GM19372 (cell line): Measurements from ENCODE around the gene TTLL9.

ENCODE experiments used
- ATAC-seq: cut with Tn5 transposase; IDR thresholded peaks from one replicate; pipeline ENCODE4 v1.9.1; 2021; ENCODE audit warnings: mild to moderate bottlenecking, low read depth, moderate library complexity; ENCODE audit not compliant: unreplicated experiment

The TTLL9 gene

DNA sequence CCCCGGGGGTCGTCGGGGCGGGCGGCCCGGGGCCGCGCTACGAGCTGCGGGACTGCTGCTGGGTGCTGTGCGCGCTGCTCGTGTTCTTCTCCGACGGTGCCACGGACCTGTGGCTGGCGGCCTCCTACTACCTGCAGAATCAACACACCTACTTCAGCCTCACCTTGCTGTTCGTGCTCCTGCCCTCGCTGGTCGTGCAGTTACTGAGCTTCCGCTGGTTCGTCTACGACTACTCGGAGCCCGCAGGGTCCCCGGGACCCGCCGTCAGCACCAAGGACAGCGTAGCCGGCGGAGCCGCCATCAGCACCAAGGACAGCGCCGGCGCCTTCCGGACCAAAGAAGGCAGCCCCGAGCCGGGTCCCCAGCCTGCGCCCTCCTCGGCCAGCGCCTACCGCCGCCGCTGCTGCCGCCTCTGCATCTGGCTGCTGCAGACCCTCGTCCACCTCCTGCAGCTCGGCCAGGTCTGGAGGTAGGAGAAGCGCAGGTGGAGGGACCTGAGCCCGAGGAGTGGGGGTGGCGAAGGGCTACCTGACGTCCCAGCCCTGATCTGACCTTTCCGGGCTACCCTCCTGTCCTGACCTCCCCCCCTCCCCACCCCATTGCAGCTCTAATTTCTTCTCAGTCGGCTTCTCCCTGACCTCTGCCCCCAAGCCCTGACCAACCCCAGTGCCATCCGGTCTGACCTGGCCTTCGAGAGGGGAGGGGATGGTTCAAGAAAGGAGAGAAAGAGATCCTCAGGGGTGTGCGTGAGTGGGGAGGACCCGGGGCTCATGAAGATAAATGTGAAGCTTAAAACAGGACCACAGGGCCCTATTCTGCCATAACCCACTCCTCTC lies 98.1 kb downstream of the TTLL9 start:
- no peak for ATAC-seq

DNA sequence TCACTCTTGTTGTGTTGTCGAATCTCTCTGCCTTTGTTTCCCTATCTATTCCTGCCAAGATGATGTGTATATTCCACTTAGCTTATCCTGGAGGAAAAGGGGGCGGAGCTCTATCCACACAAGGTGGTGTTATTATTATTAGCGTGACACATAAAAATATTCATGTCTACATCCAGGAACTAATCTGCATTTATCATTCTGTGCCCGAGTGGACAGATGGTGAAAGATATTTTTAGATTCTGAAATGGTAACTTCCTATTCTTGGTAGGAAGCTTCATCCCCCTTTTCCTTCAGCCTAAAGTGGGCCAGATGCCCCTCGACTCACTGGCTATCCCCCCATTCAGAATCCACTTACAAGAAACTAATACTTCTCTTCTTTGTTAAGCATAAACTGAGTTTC lies 99.6 kb downstream of the TTLL9 start:
- ATAC-seq = no peak

DNA sequence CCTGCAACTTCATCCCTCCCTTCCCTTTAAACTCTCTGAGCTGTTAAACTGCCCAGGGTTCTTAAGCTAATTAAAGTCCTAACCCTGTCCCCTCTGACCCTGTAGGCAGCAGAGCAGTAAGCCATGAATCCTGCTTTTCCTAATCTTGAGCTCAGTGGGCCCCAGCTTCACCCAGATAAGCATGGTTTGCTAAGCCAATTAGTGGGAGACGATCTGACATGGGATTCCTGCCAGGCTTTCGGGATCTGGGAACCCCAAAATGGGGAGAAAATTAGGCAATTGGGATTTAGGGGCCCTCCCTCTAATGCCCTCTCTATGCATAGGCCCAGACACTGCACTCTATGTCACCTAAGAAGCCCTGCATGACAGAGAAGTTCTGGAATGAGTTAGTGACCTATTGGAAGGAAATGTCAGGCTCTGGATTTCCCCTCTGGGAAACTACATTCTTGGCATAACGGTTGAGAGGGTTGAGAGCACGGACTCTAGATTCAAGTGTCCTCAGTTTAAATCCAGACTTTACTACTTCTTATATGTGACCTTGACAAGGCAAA lies 102.1 kb downstream of the TTLL9 start:
- ATAC-seq = no peak

DNA sequence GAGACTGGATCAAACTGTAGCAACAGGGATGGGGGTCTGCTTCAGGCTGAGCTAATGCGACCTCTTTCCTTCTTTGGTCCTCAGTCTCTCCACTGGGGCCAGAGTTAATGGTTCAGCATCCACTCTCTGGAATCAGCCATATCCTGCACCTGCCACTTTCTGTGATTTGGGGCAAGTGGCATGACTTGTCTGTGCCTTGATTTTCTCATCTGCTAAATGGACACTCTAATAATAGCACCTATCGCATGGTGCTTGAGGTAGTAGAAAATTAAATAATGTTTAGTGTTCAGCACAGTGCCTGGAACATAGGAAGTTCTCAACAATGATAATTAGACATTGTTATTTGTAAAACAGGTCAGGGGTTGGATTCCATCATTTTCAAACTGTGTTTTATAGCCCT lies 103.9 kb downstream of the TTLL9 start:
- no peak for ATAC-seq

DNA sequence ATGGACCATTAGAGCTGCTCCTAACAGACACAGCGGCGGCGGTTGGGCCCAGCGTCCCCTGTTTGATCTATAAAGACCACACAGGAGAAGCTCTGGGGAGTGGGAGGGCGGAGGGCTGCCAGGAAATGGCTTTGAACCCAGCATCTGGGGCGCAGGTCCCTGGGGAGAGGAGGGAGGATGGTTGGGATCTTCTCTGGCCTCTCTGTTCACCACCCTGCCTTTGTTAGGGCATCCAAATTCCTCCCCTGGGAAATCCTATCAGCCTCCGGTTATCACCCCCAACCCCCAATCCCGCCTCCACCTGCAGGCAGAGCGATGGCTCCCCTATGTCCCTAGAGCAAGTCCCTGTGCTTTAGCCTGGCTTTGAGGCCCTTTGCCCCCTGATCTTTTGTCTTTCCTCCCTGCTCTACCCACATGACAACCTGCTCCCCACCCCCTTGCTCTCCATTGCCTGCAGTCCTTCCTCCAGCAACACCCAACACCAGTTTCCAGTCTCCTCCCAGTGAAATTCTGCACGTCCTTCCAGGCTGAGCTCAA lies 104.6 kb downstream of the TTLL9 start:
- ATAC-seq = no peak

DNA sequence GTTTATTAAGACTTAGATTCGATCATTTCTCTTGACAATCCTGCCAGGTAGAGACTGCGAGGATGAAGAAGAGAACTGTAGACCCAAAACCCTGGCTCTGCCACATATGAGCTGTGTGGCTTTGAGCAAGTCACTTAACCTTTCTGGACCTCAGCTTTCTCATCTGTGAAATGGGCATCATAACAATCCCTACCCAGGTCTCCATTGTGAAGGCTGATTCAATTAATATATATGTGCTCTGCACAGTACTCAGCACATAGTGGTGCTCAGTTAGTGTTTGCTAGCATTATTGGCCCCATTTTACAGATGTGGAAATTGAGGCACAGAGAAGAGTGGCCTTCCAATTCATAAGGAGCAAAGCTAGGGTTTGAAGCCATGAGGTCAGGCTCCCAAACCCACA lies 105.4 kb downstream of the TTLL9 start:
- no peak for ATAC-seq

DNA sequence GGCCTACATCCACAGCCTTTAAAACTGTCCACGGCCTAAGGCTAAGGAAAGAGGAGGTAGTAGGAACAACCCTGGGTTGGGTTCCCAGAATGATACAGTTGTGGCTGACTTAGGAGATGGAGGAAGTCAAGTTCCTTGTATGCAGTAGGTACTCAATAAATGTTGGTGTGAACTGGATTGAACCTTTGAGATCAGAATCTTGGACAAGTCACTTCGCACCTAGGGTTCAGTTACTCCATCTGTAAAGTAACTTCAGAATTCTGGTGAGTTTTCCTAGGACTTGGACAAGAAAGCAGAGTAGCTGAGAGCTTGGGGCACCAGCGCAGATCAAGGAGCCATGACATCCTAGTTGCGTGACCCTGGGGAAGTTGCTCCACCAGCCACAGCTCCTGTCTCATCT lies 106.6 kb downstream of the TTLL9 start:
- no peak for ATAC-seq

DNA sequence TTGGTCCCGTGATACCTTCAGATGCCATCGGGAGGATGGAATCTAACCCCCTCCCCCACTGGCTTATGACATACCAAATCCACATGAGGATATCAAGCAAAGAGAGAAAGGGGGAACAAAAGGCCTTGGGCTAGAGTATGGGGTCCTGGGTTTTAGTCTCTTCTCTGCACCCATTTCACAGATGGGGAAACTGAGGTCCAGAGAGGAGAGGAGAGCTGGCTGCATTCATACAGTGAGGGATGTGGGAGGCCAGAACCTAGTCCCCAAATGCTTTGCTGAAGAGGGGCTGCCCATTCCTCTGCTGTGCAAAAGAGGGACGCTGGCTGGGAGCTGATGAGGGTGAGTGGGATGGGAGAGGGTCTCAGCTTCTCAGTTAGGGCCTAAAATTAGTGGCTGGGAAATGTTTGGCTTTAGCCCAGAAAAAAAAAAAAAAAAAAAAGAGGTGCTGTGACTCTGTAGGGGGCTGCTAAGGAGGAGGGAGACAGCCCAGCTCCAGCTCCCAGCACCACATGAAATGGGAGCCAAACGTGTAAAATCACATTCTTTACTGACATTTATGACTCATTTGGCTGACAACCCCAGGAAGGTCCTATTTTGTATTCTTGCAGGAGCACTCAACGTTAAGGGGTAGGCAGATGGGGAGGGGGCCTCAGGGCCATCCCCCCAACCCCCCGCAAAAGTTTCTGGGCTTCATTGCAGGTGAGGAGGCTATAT lies 109.4 kb downstream of the TTLL9 start:
- ATAC-seq = no peak

DNA sequence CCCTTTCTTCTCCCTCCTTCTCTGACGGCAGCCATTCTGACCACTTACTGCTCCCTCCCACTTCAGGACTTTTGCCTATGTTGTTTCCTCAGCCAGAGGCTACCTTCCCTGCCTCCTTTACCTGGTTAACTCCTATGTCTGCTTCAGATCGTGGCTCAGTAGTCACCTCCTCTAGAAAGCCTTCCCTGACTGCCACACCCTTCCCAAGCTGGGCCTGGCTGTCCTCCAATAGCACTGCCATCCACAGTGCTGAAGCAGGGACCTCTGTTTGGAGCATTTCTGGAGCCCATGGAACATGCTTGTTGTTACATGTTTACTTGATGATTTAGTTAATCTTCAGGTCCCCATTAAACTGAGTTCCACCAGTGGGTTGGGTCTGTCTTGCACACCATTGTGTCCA lies 111.3 kb downstream of the TTLL9 start:
- ATAC-seq = no peak

DNA sequence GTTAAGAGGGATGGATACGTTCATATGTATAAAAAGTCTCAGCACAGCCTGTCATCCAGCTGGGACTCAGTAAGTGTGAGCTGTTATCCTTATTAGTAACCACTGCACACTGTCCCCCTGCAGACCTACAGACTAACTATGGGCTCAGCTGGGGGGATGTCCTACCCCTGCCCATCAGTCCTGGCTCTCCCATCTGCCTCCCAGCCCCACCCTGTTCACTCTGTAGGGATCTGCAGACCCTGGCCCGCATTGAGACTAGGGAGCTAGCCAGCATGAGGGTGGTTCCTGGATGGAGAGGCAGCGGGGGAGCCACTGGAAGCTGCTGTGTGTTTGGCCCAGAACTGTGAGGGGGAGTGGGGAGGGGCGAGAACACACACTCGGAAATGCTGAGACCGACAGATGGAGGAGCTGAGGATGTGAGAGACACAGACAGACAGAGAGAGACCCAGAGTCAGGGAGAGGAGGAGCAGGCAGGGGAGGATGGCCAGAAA lies 114.6 kb downstream of the TTLL9 start:
- no peak for ATAC-seq

DNA sequence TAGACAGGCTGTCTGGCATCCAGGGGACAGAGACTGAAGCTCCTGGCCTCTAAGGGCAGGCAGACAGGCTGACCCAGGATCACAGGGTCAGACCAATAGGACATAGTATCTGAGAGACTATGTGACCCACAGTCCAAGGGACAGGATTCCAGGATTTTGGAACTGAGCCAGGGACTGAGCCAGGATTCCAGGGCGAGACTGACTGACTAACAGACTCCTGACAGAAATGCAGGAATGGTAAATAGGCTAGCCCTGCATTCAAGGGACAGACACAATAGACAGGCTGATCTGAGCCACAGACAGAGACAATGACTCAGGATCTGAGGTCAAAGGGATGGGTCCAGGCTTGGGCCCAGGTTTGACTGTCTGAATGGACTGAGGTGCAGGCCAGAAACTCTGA lies 117.3 kb downstream of the TTLL9 start:
- ATAC-seq = no peak

DNA sequence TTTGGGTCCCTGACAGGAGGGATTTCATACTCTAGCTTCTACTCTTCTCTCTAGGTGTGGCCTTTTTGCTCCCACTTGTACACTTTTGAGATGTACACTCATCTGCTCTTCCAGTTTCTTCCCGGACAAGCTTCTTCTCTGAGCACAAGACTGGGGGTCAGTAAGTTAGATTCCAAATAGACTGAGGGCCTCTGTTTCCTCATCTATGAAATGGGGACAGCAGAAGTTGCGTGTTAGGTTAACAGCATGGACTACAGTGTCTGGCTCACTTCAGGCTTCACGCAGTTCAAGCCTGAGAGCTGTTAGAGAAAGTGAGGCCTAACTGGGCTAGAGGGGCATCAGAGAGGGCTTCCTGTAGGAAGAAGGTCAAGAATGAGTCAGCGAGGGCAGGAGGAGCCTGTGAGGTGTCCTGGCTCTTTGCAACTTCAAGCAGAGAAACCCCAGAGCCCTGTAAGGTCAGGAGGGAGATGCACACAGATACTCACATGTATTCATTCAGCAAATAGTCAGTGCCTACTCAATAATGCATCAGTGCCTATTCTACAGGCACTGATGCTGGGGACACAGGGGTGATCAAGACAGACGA lies 118.1 kb downstream of the TTLL9 start:
- no peak for ATAC-seq

DNA sequence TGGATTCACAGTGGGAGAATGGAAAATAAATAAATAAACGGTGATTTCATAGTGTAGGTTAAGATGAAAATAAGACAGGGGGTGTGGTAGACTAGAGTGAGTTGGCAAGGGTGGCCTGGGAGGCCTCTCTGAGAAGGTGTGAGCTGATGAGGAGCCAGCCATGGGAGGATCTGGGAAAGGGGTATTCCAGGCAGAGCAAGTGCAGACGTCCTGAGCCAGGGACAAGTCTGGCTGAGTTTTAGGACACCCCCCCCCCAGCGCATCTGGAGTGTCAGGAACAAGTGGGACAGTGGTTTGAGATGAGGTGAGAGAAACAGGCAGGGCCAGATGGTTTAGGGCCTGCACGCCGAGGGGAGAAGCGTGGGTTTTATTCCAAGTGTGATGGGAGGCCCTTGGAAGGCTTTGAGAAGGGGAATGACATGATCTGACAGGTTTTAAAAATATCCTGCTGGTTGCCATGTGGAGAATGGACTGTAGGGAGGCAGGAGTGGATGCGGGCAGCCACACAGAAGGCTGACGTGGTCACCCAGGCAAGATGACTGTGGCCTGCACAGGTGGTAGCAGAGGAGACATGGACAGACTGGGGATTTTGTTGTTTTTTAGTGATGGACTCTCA lies 118.7 kb downstream of the TTLL9 start:
- no peak for ATAC-seq

DNA sequence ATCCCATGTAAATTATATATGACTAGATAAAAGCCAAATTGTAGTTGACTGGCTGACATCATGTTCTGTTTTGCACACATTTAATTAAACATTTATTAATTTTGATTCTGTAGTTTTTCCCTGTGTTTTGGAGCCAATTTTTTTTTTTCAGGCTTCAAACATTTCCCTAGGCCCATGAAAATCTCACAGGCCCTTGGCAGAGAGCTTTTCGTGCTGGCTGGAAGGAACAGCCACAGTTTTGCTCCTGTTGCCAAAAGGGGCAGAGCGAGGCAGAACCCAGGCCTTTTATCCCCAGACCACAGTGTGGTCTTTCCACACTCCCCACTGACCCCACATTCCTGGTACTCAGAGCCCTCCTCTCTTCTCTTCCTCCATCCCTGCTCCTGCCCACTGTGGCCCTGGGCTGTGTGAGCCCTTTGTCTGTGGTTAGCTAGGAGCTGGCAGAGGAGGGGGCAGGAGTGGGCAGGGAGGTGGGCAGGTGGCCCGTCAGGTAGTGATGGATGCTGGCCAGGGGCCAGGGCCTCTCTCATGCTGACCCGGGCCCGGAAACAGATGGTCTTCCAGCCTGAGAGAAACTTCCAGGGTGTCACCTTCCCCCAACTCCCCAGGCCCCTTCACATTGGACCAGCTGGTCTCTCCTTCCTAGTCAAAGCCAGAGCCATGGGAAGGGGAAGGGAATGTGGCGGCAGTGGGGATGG lies 120.4 kb downstream of the TTLL9 start:
- no peak for ATAC-seq

DNA sequence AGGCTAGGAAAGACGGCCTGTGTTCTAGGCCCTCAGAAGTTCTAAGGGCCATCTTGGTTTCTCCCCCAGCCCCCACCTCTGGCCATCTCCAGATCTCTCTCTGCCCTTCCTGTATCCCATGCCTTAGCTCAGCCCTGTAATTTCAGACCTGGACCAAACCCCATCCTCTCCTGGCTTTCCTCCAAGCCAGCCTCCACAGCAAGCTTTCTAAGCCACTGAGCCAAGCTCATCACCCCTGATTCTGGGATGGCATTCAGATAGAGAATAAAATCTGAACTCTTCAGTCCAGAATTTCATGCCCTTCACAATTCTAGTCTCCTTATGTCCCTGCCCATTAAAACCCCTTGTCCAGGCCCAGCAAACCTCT lies 120.9 kb downstream of the TTLL9 start:
- ATAC-seq = no peak

DNA sequence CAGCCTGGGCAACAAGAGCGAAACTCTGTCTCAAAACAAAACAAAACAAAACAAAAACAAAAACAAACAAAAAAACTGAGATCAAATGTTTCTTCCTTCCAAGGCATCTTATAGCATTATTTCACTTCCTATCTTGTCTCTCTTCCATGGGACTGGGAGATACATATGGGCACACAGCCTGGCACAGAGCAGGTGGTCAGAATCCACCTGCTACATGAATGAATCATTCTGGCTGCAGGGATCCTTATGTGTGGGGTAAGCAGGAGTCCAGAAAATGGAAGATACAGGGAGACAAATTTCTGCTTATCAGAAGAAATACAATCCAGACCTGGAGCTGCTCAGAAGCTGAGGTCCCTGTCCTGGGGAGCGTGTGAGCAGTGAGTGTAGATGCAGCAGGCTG lies 121.7 kb downstream of the TTLL9 start:
- no peak for ATAC-seq
